K562 (cell line): ENCODE measurements around the gene GAB2. TPM values are rescaled to one million over a fixed set of nuclear protein-coding genes. Genes with fewer than 3 reads are reported as not detected.

ENCODE experiments used
- CREB1 ChIP-seq, 2 experiments: sonication (generic) in 1 of 2; formaldehyde crosslinking in 1 of 2; IDR thresholded peaks; 2 replicates each; pipeline versions ENCODE4 v1.6.1 to v1.8.0; 2012 to 2022; ENCODE audit warnings: inconsistent platforms in 1 of 2, mild to moderate bottlenecking in 1 of 2, missing genetic modification reagents in 1 of 2, moderate library complexity in 1 of 2
- CXXC5 ChIP-seq: fragments of 250-450 bp; sonication (Bioruptor Pico); IDR thresholded peaks from 2 replicates; pipeline ENCODE4 v1.8.0; 2022; ENCODE audit warnings: inconsistent platforms, mild to moderate bottlenecking, moderate library complexity
- DACH1 ChIP-seq: fragments of 450-650 bp; IDR thresholded peaks from 2 replicates; pipeline ENCODE4 v1.6.1; 2018; ENCODE audit not compliant: partially characterized antibody
- ETV5 ChIP-seq: sonication (generic); formaldehyde crosslinking; IDR thresholded peaks from 2 replicates; pipeline ENCODE4 v1.4.0; 2020; ENCODE audit warnings: low read depth, mild to moderate bottlenecking, missing genetic modification reagents
- FOXJ3 ChIP-seq: sonication (generic); formaldehyde crosslinking; IDR thresholded peaks from 2 replicates; pipeline ENCODE4 v1.4.0; 2020; ENCODE audit warnings: mild to moderate bottlenecking, missing genetic modification reagents
- FOXM1 ChIP-seq, 2 experiments: fragments of 450-650 bp in 1 of 2; sonication (generic) in 1 of 2; formaldehyde crosslinking in 1 of 2; IDR thresholded peaks; 2 replicates each; pipeline versions ENCODE4 v1.6.1 to v1.9.0; 2017 to 2022; ENCODE audit warnings: low read depth in 2 of 2, mild to moderate bottlenecking in 2 of 2, missing genetic modification reagents in 1 of 2, moderate library complexity in 1 of 2
- GABPA ChIP-seq: fragments of 200-800 bp; sonication (Bioruptor generic); conservative IDR thresholded peaks from 2 replicates; pipeline ENCODE4 v1.6.1; 2016; ENCODE audit warnings: low read depth, missing genetic modification characterization, missing compliant biosample characterization
- HOXB6 ChIP-seq: fragments of 250-450 bp; sonication (Bioruptor Pico); IDR thresholded peaks from 2 replicates; pipeline ENCODE4 v1.5.1; 2022; ENCODE audit warnings: mild to moderate bottlenecking, borderline replicate concordance
- HSF4 ChIP-seq: fragments of 250-450 bp; sonication (Bioruptor Pico); IDR thresholded peaks from 2 replicates; pipeline ENCODE4 v2.1.2; 2022; ENCODE audit warnings: mild to moderate bottlenecking, moderate library complexity, borderline replicate concordance
- KDM1A ChIP-seq, 2 experiments: fragments of 450-650 bp; IDR thresholded peaks; 2 replicates each; pipeline ENCODE4 v1.6.1; 2016; ENCODE audit warnings: mild to moderate bottlenecking in 2 of 2
- MAFK ChIP-seq: IDR thresholded peaks from 2 replicates; pipeline ENCODE4 v1.6.1; 2011; ENCODE audit warnings: low read length, improper control_type of control experiment
- MCM2 ChIP-seq: fragments of 450-650 bp; IDR thresholded peaks from 2 replicates; pipeline ENCODE4 v1.6.1; 2017; ENCODE audit warnings: low read depth, mild to moderate bottlenecking
- NCOR1 ChIP-seq: fragments of 450-650 bp; IDR thresholded peaks from 2 replicates; pipeline ENCODE4 v1.6.1; 2016; ENCODE audit warnings: mild to moderate bottlenecking, moderate library complexity
- NFE2 ChIP-seq: IDR thresholded peaks from 2 replicates; pipeline ENCODE4 v1.6.1; 2014; ENCODE audit warnings: antibody characterized with exemption, low read depth
- POLR2B ChIP-seq: fragments of 450-650 bp; IDR thresholded peaks from 2 replicates; pipeline ENCODE4 v1.6.1; 2018; ENCODE audit warnings: low read depth; ENCODE audit not compliant: partially characterized antibody
- RBM17 ChIP-seq: fragments of 200-400 bp; formaldehyde crosslinking; IDR thresholded peaks from 2 replicates; pipeline ENCODE4 v1.6.1; 2017; ENCODE audit warnings: low read depth, mild to moderate bottlenecking, low read length, borderline replicate concordance
- SMARCE1 ChIP-seq: fragments of 450-650 bp; IDR thresholded peaks from 2 replicates; pipeline ENCODE4 v1.7.1; 2016; ENCODE audit warnings: mild to moderate bottlenecking
- TBL1XR1 ChIP-seq, 2 experiments: IDR thresholded peaks; 2 replicates each; pipeline ENCODE4 v1.6.1; 2012; ENCODE audit warnings: improper control_type of control experiment in 2 of 2, low read length in 2 of 2, mild to moderate bottlenecking in 1 of 2
- TRIM28 ChIP-seq: fragments of 450-650 bp; IDR thresholded peaks from 2 replicates; pipeline ENCODE4 v1.6.1; 2017
- ZNF133 ChIP-seq: fragments of 250-450 bp; sonication (Bioruptor Pico); IDR thresholded peaks from 2 replicates; pipeline ENCODE4 v1.4.0; 2020; ENCODE audit warnings: mild to moderate bottlenecking
- ZNF143 ChIP-seq: sonication (generic); formaldehyde crosslinking; IDR thresholded peaks from 2 replicates; pipeline ENCODE4 v1.9.0; 2022; ENCODE audit warnings: mild to moderate bottlenecking, missing genetic modification reagents
- ZNF175 ChIP-seq: fragments of 200-800 bp; sonication (Bioruptor generic); IDR thresholded peaks from 2 replicates; pipeline ENCODE4 v1.6.1; 2016; ENCODE audit warnings: low read depth, mild to moderate bottlenecking, missing genetic modification characterization, missing compliant biosample characterization
- ZNF232 ChIP-seq: sonication (generic); formaldehyde crosslinking; IDR thresholded peaks from 2 replicates; pipeline ENCODE4 v1.8.0; 2022; ENCODE audit warnings: mild to moderate bottlenecking, missing genetic modification reagents
- polyA plus RNA-seq, 8 experiments: library from polyadenylated mRNA; depleted of rRNA in 4 of 8; stranded (reverse) in 5 of 8; unstranded in 3 of 8; fragments of >200 nt; fragmentation: Nextera tagmentation in 2 of 8; fragmentation: Illumina TruSeq in 1 of 8; extraction: Ambion mirVana in 2 of 8; extraction: Trizol in 1 of 8; gene quantifications; 2 replicates each; pipeline versions ENCODE4 v1.2.1 to v1.2.3, GENCODE V29; 2011 to 2014; ENCODE audit warnings: inconsistent platforms in 1 of 8, missing spikeins in 1 of 8
- total RNA-seq, 7 experiments: library from RNA; depleted of rRNA in 6 of 7; stranded (reverse); fragments of >200 nt in 6 of 7; fragmentation: Illumina TruSeq in 2 of 7; extraction: Trizol in 2 of 7; gene quantifications; 2 replicates each; pipeline versions ENCODE4 v1.2.1 to v1.2.3, GENCODE V29; 2011 to 2021; ENCODE audit warnings: low replicate concordance in 1 of 7
- TF ChIP-seq, protein P1 (sequence below): fragments of 450-650 bp; formaldehyde crosslinking; IDR thresholded peaks from 2 replicates; pipeline ENCODE4 v1.4.0; 2020; ENCODE audit warnings: mild to moderate bottlenecking, moderate library complexity
- TF ChIP-seq, protein P2 (sequence below), 2 experiments: fragments of 450-650 bp; IDR thresholded peaks; 2 replicates each; pipeline ENCODE4 v1.6.1; 2016
- TF ChIP-seq, protein P3 (sequence below): fragments of 250-450 bp; sonication (Bioruptor Pico); IDR thresholded peaks from 2 replicates; pipeline ENCODE4 v1.6.1; 2021; ENCODE audit warnings: mild to moderate bottlenecking
- TF ChIP-seq, protein P4 (sequence below): fragments of 450-650 bp; formaldehyde crosslinking; conservative IDR thresholded peaks from 2 replicates; pipeline ENCODE4 v1.4.0; 2022; ENCODE audit warnings: mild to moderate bottlenecking, missing genetic modification characterization

The GAB2 gene
- total and polyA plus RNA-seq, 9 of the 15 experiments (the other 6 are each of a cell fraction or from before 2014, with no cell fraction given): 2.3 to 35.2 (median 16.1) TPM

DNA sequence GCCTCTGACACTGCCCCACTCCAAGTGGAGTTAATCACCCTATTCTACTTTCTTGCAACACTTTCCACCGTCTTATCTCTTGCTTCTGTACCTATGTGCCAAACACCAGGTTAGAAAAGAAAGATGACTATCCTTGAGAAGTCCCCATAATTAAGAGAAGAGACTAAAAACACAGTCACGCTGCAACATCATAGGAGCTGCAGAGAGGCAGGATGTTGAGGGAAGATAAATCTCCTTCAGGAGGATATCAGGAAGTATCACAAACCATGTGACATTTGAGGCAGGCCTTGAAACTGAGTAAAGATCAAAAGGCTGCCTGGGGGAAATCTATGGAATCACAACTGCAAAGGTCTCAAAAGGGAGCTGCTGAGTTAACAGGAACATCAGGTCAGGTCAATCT, 24.8 kb downstream of the GAB2 start (continued):
- TF ChIP-seq HOXB6 (CRISPR knock-in tag) (no peak), ZNF133 (CRISPR knock-in tag) (no peak), CXXC5 (peak; percentile 34; the same call in 1 of the 2 replicates), MCM2 (no peak), ETV5 (CRISPR knock-in tag) (no peak), TRIM28 (no peak), ZNF232 (CRISPR knock-in tag) (no peak), ZNF175 (CRISPR knock-in tag) (0 out of 2 replicates have a peak, but pooled peaks have one; percentile 27), KDM1A (IDR thresholded peaks at IDR 0.05) (peak; percentile 77 to 79), RBM17 (no peak), TBL1XR1 (IDR thresholded peaks at IDR 0.05; ENCODE audit: low read length in 2 of 2) (peak in 1 of 2 experiments; percentile 66; a peak in 1 of 4 replicates), FOXM1 (IDR thresholded peaks at IDR 0.05; ENCODE audit: low read depth) (peak; percentile 31; the same call in 1 of the 2 replicates), FOXM1 (CRISPR knock-in tag; IDR thresholded peaks at IDR 0.05; ENCODE audit: low read depth) (no peak), ZNF143 (CRISPR knock-in tag) (no peak), POLR2B (no peak), FOXJ3 (CRISPR knock-in tag) (no peak), DACH1 (no peak), GABPA (tag) (peak; percentile 45), NCOR1 (peak; percentile 48; the same call in 1 of the 2 replicates), MAFK (peak; percentile 16; the same call in 1 of the 2 replicates), SMARCE1 (peak; percentile 68; the same call in 1 of the 2 replicates), CREB1 (IDR thresholded peaks at IDR 0.05) (0 out of 2 replicates have a peak, but pooled peaks have one; percentile 20), CREB1 (CRISPR knock-in tag; IDR thresholded peaks at IDR 0.05) (no peak), HSF4 (CRISPR knock-in tag) (no peak), NFE2 (peak; percentile 61)
- TF ChIP-seq, protein P1, sequence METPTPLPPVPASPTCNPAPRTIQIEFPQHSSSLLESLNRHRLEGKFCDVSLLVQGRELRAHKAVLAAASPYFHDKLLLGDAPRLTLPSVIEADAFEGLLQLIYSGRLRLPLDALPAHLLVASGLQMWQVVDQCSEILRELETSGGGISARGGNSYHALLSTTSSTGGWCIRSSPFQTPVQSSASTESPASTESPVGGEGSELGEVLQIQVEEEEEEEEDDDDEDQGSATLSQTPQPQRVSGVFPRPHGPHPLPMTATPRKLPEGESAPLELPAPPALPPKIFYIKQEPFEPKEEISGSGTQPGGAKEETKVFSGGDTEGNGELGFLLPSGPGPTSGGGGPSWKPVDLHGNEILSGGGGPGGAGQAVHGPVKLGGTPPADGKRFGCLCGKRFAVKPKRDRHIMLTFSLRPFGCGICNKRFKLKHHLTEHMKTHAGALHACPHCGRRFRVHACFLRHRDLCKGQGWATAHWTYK: no peak
- TF ChIP-seq, protein P2, sequence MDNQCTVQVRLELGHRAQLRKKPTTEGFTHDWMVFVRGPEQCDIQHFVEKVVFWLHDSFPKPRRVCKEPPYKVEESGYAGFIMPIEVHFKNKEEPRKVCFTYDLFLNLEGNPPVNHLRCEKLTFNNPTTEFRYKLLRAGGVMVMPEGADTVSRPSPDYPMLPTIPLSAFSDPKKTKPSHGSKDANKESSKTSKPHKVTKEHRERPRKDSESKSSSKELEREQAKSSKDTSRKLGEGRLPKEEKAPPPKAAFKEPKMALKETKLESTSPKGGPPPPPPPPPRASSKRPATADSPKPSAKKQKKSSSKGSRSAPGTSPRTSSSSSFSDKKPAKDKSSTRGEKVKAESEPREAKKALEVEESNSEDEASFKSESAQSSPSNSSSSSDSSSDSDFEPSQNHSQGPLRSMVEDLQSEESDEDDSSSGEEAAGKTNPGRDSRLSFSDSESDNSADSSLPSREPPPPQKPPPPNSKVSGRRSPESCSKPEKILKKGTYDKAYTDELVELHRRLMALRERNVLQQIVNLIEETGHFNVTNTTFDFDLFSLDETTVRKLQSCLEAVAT (IDR thresholded peaks at IDR 0.05): no peak
- TF ChIP-seq, protein P3, sequence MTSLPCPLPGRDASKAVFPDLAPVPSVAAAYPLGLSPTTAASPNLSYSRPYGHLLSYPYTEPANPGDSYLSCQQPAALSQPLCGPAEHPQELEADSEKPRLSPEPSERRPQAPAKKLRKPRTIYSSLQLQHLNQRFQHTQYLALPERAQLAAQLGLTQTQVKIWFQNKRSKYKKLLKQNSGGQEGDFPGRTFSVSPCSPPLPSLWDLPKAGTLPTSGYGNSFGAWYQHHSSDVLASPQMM (CRISPR knock-in tag): no peak
- TF ChIP-seq, protein P4, sequence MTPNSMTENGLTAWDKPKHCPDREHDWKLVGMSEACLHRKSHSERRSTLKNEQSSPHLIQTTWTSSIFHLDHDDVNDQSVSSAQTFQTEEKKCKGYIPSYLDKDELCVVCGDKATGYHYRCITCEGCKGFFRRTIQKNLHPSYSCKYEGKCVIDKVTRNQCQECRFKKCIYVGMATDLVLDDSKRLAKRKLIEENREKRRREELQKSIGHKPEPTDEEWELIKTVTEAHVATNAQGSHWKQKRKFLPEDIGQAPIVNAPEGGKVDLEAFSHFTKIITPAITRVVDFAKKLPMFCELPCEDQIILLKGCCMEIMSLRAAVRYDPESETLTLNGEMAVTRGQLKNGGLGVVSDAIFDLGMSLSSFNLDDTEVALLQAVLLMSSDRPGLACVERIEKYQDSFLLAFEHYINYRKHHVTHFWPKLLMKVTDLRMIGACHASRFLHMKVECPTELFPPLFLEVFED (CRISPR knock-in tag): no peak
